ENCODE data around the gene STX10. TPM values are rescaled to one million over a fixed set of nuclear protein-coding genes. Genes with fewer than 3 reads are reported as not detected.

The STX10 gene
- total RNA-seq, 1 donor from 2014 or later, result 36.5 TPM

GRCh38 chr19:13102666-13103580, 47.3 kb downstream of the STX10 start, which contains the start of gene LYL1:
Gene LYL1 (minus strand): TSS chr19:13102858. CDS start chr19:13101171, 1,687 bp downstream.
- H4K20me1 ChIP-seq (ENCODE audit: low read depth), result peaks cover 39% of the 10 kb centered on the region
- peak within 1 kb of the TSS; percentile 34 for H3K4me3 ChIP-seq
- Mint-ChIP-seq H3K36me3 (peaks cover 4% of the 10 kb centered on the region), H3K9me3 (peaks cover 3% of the 10 kb centered on the region), H3K4me3 (peak within 1 kb of the TSS; percentile 38), H3K27ac (no peak within 1 kb of the TSS), H3K4me1 (peaks cover 6% of the 10 kb centered on the region), H3K27me3 (ENCODE audit: insufficient read depth, low read depth) (peaks cover 32% of the 10 kb centered on the region)
- H3K27ac ChIP-seq, result no peak within 1 kb of the TSS
- no peaks in the 10 kb centered on the region for H3K9me3 ChIP-seq (ENCODE audit: low read depth)
- H3K27me3 ChIP-seq, result peaks cover 54% of the 10 kb centered on the region
- no peak within 1 kb of the TSS for H3K9ac ChIP-seq
- peaks cover 3% of the 10 kb centered on the region for H3K4me1 ChIP-seq
- TF ChIP-seq CTCF (IDR thresholded peaks at IDR 0.05), result no peak
- peak; percentile 20 for TF ChIP-seq EZH2phosphoT487 (IDR thresholded peaks at IDR 0.05)
- peak; percentile 54 for TF ChIP-seq EZH2 (IDR thresholded peaks at IDR 0.05)
- no peaks in the 10 kb centered on the region for H3K79me2 ChIP-seq (ENCODE audit: low read depth)
- H3K4me2 ChIP-seq, result peak within 1 kb of the TSS; percentile 67
- no peaks in the 10 kb centered on the region for H3K36me3 ChIP-seq
- DNase-seq (ENCODE audit: low spot score), result peak; percentile 83
- peaks cover 26% of the 10 kb centered on the region for H3F3A ChIP-seq (ENCODE audit: low read depth)
- peak within 1 kb of the TSS; percentile 90 for H2AFZ ChIP-seq (replicated peaks)

DNA sequence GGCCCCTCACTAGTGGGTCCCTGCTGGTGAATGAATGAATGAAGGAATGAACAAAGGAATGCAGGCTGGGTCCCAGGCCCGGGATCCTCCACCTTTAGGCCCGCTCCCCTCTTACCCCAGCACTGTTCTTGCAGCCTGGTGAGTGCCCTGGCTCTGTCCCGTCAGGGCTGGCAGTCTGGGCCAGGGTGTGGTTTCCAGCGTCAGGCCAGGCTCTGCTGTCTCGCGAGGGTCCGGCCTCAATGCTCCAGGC, 47.8 kb downstream of the STX10 start:
- Histone ChIP-seq H3K36me3 (no peaks in the 10 kb centered on the region), H3K27me3 (peaks cover 60% of the 10 kb centered on the region), H3K9ac (no peak overlapping the region), H3K27ac (no peak overlapping the region), H3F3A (ENCODE audit: low read depth) (peaks cover 28% of the 10 kb centered on the region), H3K4me2 (peak overlapping the region; percentile 67), H3K9me3 (ENCODE audit: low read depth) (no peaks in the 10 kb centered on the region), H3K79me2 (ENCODE audit: low read depth) (no peaks in the 10 kb centered on the region), H2AFZ (replicated peaks) (peak overlapping the region; percentile 90), H4K20me1 (ENCODE audit: low read depth) (peaks cover 44% of the 10 kb centered on the region), H3K4me3 (peak overlapping the region; percentile 34), H3K4me1 (peaks cover 3% of the 10 kb centered on the region)
- H3K27me3 Mint-ChIP-seq (ENCODE audit: insufficient read depth, low read depth), result peaks cover 36% of the 10 kb centered on the region
- peaks cover 6% of the 10 kb centered on the region for H3K4me1 Mint-ChIP-seq
- no peak overlapping the region for H3K4me3 Mint-ChIP-seq
- TF ChIP-seq CTCF (IDR thresholded peaks at IDR 0.05), result no peak
- no peak for TF ChIP-seq EZH2 (IDR thresholded peaks at IDR 0.05)
- no peak for TF ChIP-seq EZH2phosphoT487 (IDR thresholded peaks at IDR 0.05)
- H3K27ac Mint-ChIP-seq, result no peak overlapping the region
- peaks cover 3% of the 10 kb centered on the region for H3K9me3 Mint-ChIP-seq
- no peak for DNase-seq (ENCODE audit: low spot score)
- peaks cover under 1% of the 10 kb centered on the region for H3K36me3 Mint-ChIP-seq

DNA sequence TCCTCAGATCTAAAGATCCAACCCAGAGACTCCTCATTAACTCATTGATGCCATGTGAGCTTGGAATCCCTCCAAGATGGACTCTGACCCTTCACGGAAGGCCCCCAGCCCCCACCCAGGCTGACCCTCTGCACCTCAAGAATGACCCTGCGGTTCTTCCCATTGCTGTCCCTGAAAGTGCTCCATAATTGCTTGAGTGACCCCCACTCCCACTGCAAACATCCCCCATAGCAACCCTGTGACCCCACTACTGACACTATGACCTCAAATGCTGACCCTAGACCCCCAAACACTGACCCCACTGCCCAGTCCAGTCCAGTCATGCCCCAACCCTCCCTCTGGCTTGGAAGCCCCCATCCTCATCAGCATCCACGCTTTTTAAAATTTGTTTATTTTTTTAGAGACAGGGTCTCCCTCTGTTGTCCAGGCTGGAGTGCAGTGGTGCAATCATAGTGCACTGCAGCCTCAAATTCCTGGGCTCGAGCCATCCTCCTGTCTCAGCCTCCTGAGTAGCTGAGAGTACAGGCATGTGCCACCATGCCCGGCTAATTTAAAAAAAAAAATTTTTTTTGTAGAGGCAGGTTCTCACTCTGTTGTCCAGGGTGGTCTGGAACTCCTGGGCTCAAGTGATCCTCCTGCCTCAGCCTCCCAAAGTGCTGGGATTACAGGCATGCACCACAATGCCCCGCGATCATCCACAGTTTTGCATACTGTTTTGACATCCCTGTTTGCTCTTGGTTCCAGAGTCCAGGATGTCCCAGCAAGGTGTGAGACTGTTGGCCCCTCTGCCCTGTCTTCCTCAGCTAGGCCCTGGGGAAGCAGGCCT, 48.4 kb downstream of the STX10 start:
- H3K4me1 Mint-ChIP-seq, result peaks cover 10% of the 10 kb centered on the region
- peaks cover 65% of the 10 kb centered on the region for H3K27me3 ChIP-seq
- TF ChIP-seq EZH2 (IDR thresholded peaks at IDR 0.05), result no peak
- TF ChIP-seq EZH2phosphoT487 (IDR thresholded peaks at IDR 0.05), result no peak
- TF ChIP-seq CTCF (IDR thresholded peaks at IDR 0.05), result no peak
- H3K4me1 ChIP-seq, result peaks cover 6% of the 10 kb centered on the region
- no peak overlapping the region for H3K9ac ChIP-seq
- H3K9me3 Mint-ChIP-seq, result peaks cover 3% of the 10 kb centered on the region
- peaks cover 33% of the 10 kb centered on the region for H3F3A ChIP-seq (ENCODE audit: low read depth)
- H3K36me3 ChIP-seq, result no peaks in the 10 kb centered on the region
- no peaks in the 10 kb centered on the region for H3K9me3 ChIP-seq (ENCODE audit: low read depth)
- no peak overlapping the region for H3K4me3 ChIP-seq
- H3K36me3 Mint-ChIP-seq, result no peaks in the 10 kb centered on the region
- H4K20me1 ChIP-seq (ENCODE audit: low read depth), result peaks cover 49% of the 10 kb centered on the region
- peak overlapping the region; percentile 67 for H3K4me2 ChIP-seq
- no peak overlapping the region for H3K27ac ChIP-seq
- no peaks in the 10 kb centered on the region for H3K79me2 ChIP-seq (ENCODE audit: low read depth)
- no peak for DNase-seq (ENCODE audit: low spot score)
- no peak overlapping the region for H3K27ac Mint-ChIP-seq
- no peak overlapping the region for H2AFZ ChIP-seq (replicated peaks)
- H3K4me3 Mint-ChIP-seq, result peak overlapping the region; percentile 38
- peaks cover 41% of the 10 kb centered on the region for H3K27me3 Mint-ChIP-seq (ENCODE audit: insufficient read depth, low read depth)
